Measurements from ENCODE around the gene PPT2. TPM values are rescaled to one million over a fixed set of nuclear protein-coding genes. Genes with fewer than 3 reads are reported as not detected.

Gene PPT2
- total RNA-seq, 1 experiment from 2014 or later, result 46.3 TPM

DNA sequence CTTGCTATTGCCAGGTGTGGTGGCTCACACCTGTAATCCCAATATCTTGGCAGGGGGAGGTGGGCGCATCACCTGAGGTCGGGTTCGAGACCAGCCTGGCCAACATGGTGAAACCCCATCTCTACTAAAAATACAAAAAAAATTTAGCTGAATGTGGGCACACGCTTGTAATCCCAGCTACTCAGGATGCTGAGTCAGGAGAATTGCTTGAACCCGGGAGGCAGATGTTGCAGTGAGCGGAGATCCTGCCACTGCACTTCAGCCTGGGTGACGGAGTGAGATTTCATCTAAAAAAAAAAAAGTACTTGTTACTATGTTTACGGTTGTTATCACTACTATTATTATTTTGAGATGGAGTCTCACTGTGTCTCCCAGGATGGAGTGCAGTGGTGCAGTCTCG lies 3.0 kb downstream of the PPT2 start:
- TF ChIP-seq, protein P1, sequence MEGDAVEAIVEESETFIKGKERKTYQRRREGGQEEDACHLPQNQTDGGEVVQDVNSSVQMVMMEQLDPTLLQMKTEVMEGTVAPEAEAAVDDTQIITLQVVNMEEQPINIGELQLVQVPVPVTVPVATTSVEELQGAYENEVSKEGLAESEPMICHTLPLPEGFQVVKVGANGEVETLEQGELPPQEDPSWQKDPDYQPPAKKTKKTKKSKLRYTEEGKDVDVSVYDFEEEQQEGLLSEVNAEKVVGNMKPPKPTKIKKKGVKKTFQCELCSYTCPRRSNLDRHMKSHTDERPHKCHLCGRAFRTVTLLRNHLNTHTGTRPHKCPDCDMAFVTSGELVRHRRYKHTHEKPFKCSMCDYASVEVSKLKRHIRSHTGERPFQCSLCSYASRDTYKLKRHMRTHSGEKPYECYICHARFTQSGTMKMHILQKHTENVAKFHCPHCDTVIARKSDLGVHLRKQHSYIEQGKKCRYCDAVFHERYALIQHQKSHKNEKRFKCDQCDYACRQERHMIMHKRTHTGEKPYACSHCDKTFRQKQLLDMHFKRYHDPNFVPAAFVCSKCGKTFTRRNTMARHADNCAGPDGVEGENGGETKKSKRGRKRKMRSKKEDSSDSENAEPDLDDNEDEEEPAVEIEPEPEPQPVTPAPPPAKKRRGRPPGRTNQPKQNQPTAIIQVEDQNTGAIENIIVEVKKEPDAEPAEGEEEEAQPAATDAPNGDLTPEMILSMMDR (conservative IDR thresholded peaks at IDR 0.05), result no peak
- H2BK120ac ChIP-seq (ENCODE audit: low read depth, low read length, poor library complexity, severe bottlenecking), result no peak overlapping the region
- WGBS (ENCODE audit: extremely low coverage, insufficient read length, low lambda C conversion rate), result no CpG with 5 or more reads among the region's 9 CpGs
- H4K8ac ChIP-seq (replicated peaks; ENCODE audit: insufficient read length, low read depth, low read length), result no peak overlapping the region
- H3K27ac ChIP-seq (ENCODE audit: insufficient read length, low read depth, low read length), result no peak overlapping the region
- no peak overlapping the region for H3K23ac ChIP-seq (ENCODE audit: insufficient read length, low read depth, low read length)
- H3K9ac ChIP-seq (ENCODE audit: extremely low read depth, insufficient read length, low read length), result no peak overlapping the region
- H4K20me1 ChIP-seq (ENCODE audit: control insufficient read depth, insufficient read depth, insufficient read length), result no peaks in the 10 kb centered on the region
- Mint-ChIP-seq H3K27ac (no peak overlapping the region), H3K4me1 (peaks cover 21 to 23% of the 10 kb centered on the region in 2 experiments), H3K27me3 (ENCODE audit: low read depth) (peaks cover 2% of the 10 kb centered on the region; the same call in 1 of the 2 replicates), H3K4me3 (no peak overlapping the region), H3K9me3 (no peaks in the 10 kb centered on the region), H3K36me3 (ENCODE audit: insufficient read depth in 1 of 3, low read depth in 3 of 3) (peaks cover 22 to 47% (median 28%) of the 10 kb centered on the region in 3 experiments)
- H3K4me2 ChIP-seq (ENCODE audit: insufficient read depth, insufficient read length, low read length), result no peak overlapping the region
- H3K9me3 ChIP-seq (ENCODE audit: control insufficient read depth, low read depth, low read length), result no peaks in the 10 kb centered on the region
- no peak overlapping the region for H2BK20ac ChIP-seq (ENCODE audit: low read depth, low read length, poor library complexity, severe bottlenecking)
- no peak overlapping the region for H2BK12ac ChIP-seq (ENCODE audit: insufficient read length, low read depth, low read length)
- H3K4me1 ChIP-seq (ENCODE audit: insufficient read depth, low read length), result no peaks in the 10 kb centered on the region; the same call in 1 of the 2 replicates
- no peak overlapping the region for H2BK5ac ChIP-seq (ENCODE audit: insufficient read length, low read length)
- no peak for DNase-seq
- no peaks in the 10 kb centered on the region; the same call in 1 of the 2 replicates for H3K79me2 ChIP-seq (ENCODE audit: insufficient read depth, low read length)
- no peak overlapping the region for H2BK15ac ChIP-seq (ENCODE audit: low read depth, low read length)
- H3T11ph ChIP-seq (ENCODE audit: low read length), result no peak overlapping the region
- no peak overlapping the region for H3K4ac ChIP-seq (ENCODE audit: low read depth, low read length)
- no peaks in the 10 kb centered on the region; the same call in 1 of the 2 replicates for H3K27me3 ChIP-seq (ENCODE audit: insufficient read depth, low read length)
- H3K56ac ChIP-seq (ENCODE audit: insufficient read length, low read depth, low read length), result no peak overlapping the region
- H3K14ac ChIP-seq (ENCODE audit: insufficient read depth, low read length), result no peak overlapping the region
- H3K23me2 ChIP-seq (ENCODE audit: insufficient read length, low read depth, low read length, poor library complexity, severe bottlenecking), result peaks cover 24% of the 10 kb centered on the region
- H3K18ac ChIP-seq (ENCODE audit: insufficient read length, low read depth, low read length), result no peak overlapping the region
- H4K5ac ChIP-seq (ENCODE audit: insufficient read length, low read depth, low read length), result no peak overlapping the region
- H2AFZ ChIP-seq (ENCODE audit: low read length), result no peak overlapping the region
- no peaks in the 10 kb centered on the region for H3K79me1 ChIP-seq (ENCODE audit: insufficient read depth, low read depth, low read length, poor library complexity, severe bottlenecking)
- no peak overlapping the region for H4K91ac ChIP-seq (ENCODE audit: insufficient read length, low read depth, low read length)
- H2AK5ac ChIP-seq (ENCODE audit: insufficient read length, low read length), result no peak overlapping the region
